B cell (primary cell): Measurements from ENCODE around the gene ZG16. TPM values are rescaled to one million over a fixed set of nuclear protein-coding genes. Genes with fewer than 3 reads are reported as not detected.

Experiments
- ATAC-seq: fragments of 200-7000 bp; cut with Tn5 transposase; one replicate; pipeline ENCODE4 v1.10.0; 2021; ENCODE audit warnings: low read depth, mild to moderate bottlenecking, moderate number of reproducible peaks, moderate library complexity
- CTCF ChIA-PET: fragments of 350-600 bp; sonication (Branson Sonifier 250); formaldehyde crosslinking; loops from one replicate; lab custom pipeline; 2021; ENCODE audit warnings: antibody characterized with exemption, inconsistent platforms; lab: Charles Lee
- POLR2A ChIA-PET: fragments of 350-600 bp; sonication (Branson Sonifier 250); formaldehyde crosslinking; loops from one replicate; lab custom pipeline; 2021; ENCODE audit warnings: antibody characterized with exemption; lab: Charles Lee
- DNase-seq: peaks from one replicate; pipeline ENCODE4 v3.0.0; 2013
- H2AFZ ChIP-seq: 2 replicates; pipeline ENCODE4 v1.6.1; 2012; ENCODE audit warnings: mild to moderate bottlenecking, low read depth, low read length; ENCODE audit not compliant: insufficient read depth, poor library complexity, severe bottlenecking
- H3K27ac ChIP-seq, 2 donors: 1 replicate in 1 of 2; 2 replicates in 1 of 2; pipeline ENCODE4 v1.5.1; 2012 to 2013; ENCODE audit warnings: low read length in 2 of 2, mild to moderate bottlenecking in 2 of 2, moderate library complexity in 1 of 2
- H3K27me3 ChIP-seq, 4 experiments: fragments of 200-600 bp in 1 of 4; sonication (generic) in 1 of 4; replicated peaks in 1 of 4; 1 replicate in 2 of 4; 2 replicates in 2 of 4; pipeline versions ENCODE4 v1.6.1 to v1.7.0; 2013 to 2016; ENCODE audit warnings: low read length in 3 of 4, mild to moderate bottlenecking in 2 of 4, mixed read lengths in 1 of 4, moderate library complexity in 1 of 4; ENCODE audit not compliant: insufficient read depth in 4 of 4, control insufficient read depth in 3 of 4; ENCODE audit errors: control extremely low read depth in 1 of 4
- H3K36me3 ChIP-seq, 2 experiments: replicated peaks in 1 of 2; 1 replicate in 1 of 2; 2 replicates in 1 of 2; pipeline versions ENCODE4 v1.6.1 to v1.7.1; 2013; ENCODE audit warnings: low read length in 1 of 2; ENCODE audit not compliant: insufficient read depth in 2 of 2, control insufficient read depth in 1 of 2; ENCODE audit errors: control extremely low read depth in 1 of 2, extremely low read depth in 1 of 2
- H3K4me1 ChIP-seq, 2 donors: fragments of 200-600 bp in 1 of 2; sonication (generic) in 1 of 2; 1 replicate in 1 of 2; 2 replicates in 1 of 2; pipeline versions ENCODE4 v1.5.1 to v1.6.1; 2013 to 2017; ENCODE audit warnings: low read length in 2 of 2; ENCODE audit not compliant: control insufficient read depth in 2 of 2, insufficient read depth in 2 of 2
- H3K4me2 ChIP-seq: replicated peaks from 2 replicates; pipeline ENCODE3; 2012; ENCODE audit warnings: mild to moderate bottlenecking, low read depth, low read length; ENCODE audit not compliant: poor library complexity, severe bottlenecking
- H3K4me3 ChIP-seq, 5 experiments: fragments of 200-600 bp in 1 of 5; sonication (generic) in 1 of 5; 1 replicate in 3 of 5; 2 replicates in 2 of 5; pipeline versions ENCODE4 v1.5.1 to v1.7.0; 2011 to 2016; ENCODE audit warnings: low read length in 4 of 5, mild to moderate bottlenecking in 4 of 5, low read depth in 2 of 5, control low read depth in 1 of 5, moderate library complexity in 1 of 5; ENCODE audit not compliant: insufficient read depth in 1 of 5; ENCODE audit errors: control extremely low read depth in 1 of 5, extremely low read depth in 1 of 5
- H3K79me2 ChIP-seq: fragments of 200-600 bp; sonication (generic); one replicate; pipeline ENCODE4 v1.6.0; 2016; ENCODE audit warnings: low read length; ENCODE audit not compliant: control insufficient read depth, insufficient read depth
- H3K9ac ChIP-seq: fragments of 200-600 bp; sonication (generic); 2 replicates; pipeline ENCODE4 v1.6.1; 2017; ENCODE audit warnings: mild to moderate bottlenecking, low read length, moderate library complexity
- H3K9me3 ChIP-seq, 3 donors: one replicate each; pipeline versions ENCODE4 v1.6.1 to v1.7.1; 2013; ENCODE audit warnings: low read length in 2 of 3; ENCODE audit not compliant: control insufficient read depth in 2 of 3, insufficient read depth in 1 of 3; ENCODE audit errors: control extremely low read depth in 1 of 3
- H4K20me1 ChIP-seq: 2 replicates; pipeline ENCODE4 v1.6.0; 2012; ENCODE audit warnings: mild to moderate bottlenecking, low read length; ENCODE audit not compliant: insufficient read depth, control insufficient read depth, poor library complexity, severe bottlenecking
- H3K27ac Mint-ChIP-seq: one replicate; pipeline ENCODE4 v1.8.0; 2021; ENCODE audit warnings: mixed read lengths
- H3K27me3 Mint-ChIP-seq: one replicate; pipeline ENCODE4 v1.8.0; 2021; ENCODE audit warnings: mixed read lengths
- H3K4me1 Mint-ChIP-seq: one replicate; pipeline ENCODE4 v1.8.0; 2021; ENCODE audit warnings: mixed read lengths
- H3K4me3 Mint-ChIP-seq: one replicate; pipeline ENCODE4 v1.8.0; 2021; ENCODE audit warnings: mixed read lengths
- H3K9me3 Mint-ChIP-seq: one replicate; pipeline ENCODE4 v1.8.0; 2022; ENCODE audit warnings: mixed read lengths; ENCODE audit not compliant: insufficient read depth
- EZH2 ChIP-seq: IDR thresholded peaks from 2 replicates; pipeline ENCODE4 v1.6.1; 2012; ENCODE audit warnings: borderline replicate concordance, low read depth, mild to moderate bottlenecking, moderate library complexity, low read length; ENCODE audit not compliant: insufficient read depth, poor library complexity, severe bottlenecking
- WGBS: methylation state at CpG from one replicate; pipeline ENCODE4 v1.1.5; 2013; ENCODE audit warnings: missing lambda C conversion rate; ENCODE audit not compliant: insufficient coverage; 5-methylcytosine and 5-hydroxymethylcytosine counted together
- intact Hi-C: fragments of 100-400 bp; cut with micrococcal nuclease; formaldehyde crosslinking; loops from one replicate; pipeline ENCODE4 v1.10.0; 2022
- polyA plus RNA-seq: library from polyadenylated mRNA; depleted of rRNA; stranded (reverse); fragments of >200 nt; gene quantifications from 2 replicates; pipeline ENCODE4 v1.2.3, GENCODE V29; 2012
- total RNA-seq, 2 donors: library from RNA; stranded (reverse); fragments of 120-200 nt in 1 of 2; gene quantifications; 1 replicate in 1 of 2; 2 replicates in 1 of 2; pipeline versions ENCODE4 v1.2.3 to v1.2.4, GENCODE V29; 2013 to 2022
- TF ChIP-seq, protein P1 (sequence below): fragments of 200-600 bp; IDR thresholded peaks from one replicate; pipeline ENCODE4 v1.8.0; 2022; ENCODE audit warnings: antibody characterized with exemption, mild to moderate bottlenecking

ZG16 gene
- total and polyA plus RNA-seq, 2 donors (not counting 1 experiment from before 2014, with no cell fraction given), result 0.06 TPM; not detected in 1

GRCh38 chr16:29790949-29791844, 13.1 kb downstream of the ZG16 start:
- H2AFZ ChIP-seq, result peak overlapping the region; percentile 89
- no peaks in the 10 kb centered on the region for H3K9me3 ChIP-seq
- peak overlapping the region; percentile 99 for H3K4me3 Mint-ChIP-seq
- intact Hi-C loops, result loop anchor here (1.0 to 5.0 kb wide), 7 partner anchors 14 to 206 kb away; partner anchors contain the start of genes CDIPT, INO80E, PAGR1 and TAOK2
- H3K9ac ChIP-seq, result peak overlapping the region; percentile 87
- no peaks in the 10 kb centered on the region for H3K36me3 ChIP-seq
- TF ChIP-seq EZH2, result no peak
- TF ChIP-seq, protein P1, sequence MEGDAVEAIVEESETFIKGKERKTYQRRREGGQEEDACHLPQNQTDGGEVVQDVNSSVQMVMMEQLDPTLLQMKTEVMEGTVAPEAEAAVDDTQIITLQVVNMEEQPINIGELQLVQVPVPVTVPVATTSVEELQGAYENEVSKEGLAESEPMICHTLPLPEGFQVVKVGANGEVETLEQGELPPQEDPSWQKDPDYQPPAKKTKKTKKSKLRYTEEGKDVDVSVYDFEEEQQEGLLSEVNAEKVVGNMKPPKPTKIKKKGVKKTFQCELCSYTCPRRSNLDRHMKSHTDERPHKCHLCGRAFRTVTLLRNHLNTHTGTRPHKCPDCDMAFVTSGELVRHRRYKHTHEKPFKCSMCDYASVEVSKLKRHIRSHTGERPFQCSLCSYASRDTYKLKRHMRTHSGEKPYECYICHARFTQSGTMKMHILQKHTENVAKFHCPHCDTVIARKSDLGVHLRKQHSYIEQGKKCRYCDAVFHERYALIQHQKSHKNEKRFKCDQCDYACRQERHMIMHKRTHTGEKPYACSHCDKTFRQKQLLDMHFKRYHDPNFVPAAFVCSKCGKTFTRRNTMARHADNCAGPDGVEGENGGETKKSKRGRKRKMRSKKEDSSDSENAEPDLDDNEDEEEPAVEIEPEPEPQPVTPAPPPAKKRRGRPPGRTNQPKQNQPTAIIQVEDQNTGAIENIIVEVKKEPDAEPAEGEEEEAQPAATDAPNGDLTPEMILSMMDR, result no peak
- H3K27me3 Mint-ChIP-seq, result no peaks in the 10 kb centered on the region
- peaks cover 49% of the 10 kb centered on the region for H3K79me2 ChIP-seq
- CTCF ChIA-PET, result interaction anchor here (1.0 to 3.8 kb wide), 17 partner anchors 9 to 91 kb away, joined by 3 to 25 read pairs (median 7); partner anchors contain the start of genes MAZ, MVP and PAGR1
- POLR2A ChIA-PET, result interaction anchor here (0.5 to 2.5 kb wide), 12 partner anchors 12 to 1344 kb away, joined by 3 to 24 read pairs (median 6); partner anchors contain the start of genes C16orf54, MAZ, PAGR1 and PRRT2
- H3K4me2 ChIP-seq, result peak overlapping the region; percentile 98
- H3K9me3 Mint-ChIP-seq, result no peaks in the 10 kb centered on the region
- H3K27ac Mint-ChIP-seq, result peak overlapping the region; percentile 99
- peaks cover 17 to 29% of the 10 kb centered on the region in 2 donors for H3K4me1 ChIP-seq
- ATAC-seq (no peak), DNase-seq (no peak)
- H4K20me1 ChIP-seq, result no peaks in the 10 kb centered on the region
- peak overlapping the region; percentile 65 to 93 (median 78) for H3K4me3 ChIP-seq
- peaks cover 30% of the 10 kb centered on the region for H3K4me1 Mint-ChIP-seq
- peak overlapping the region; percentile 51 to 77 for H3K27ac ChIP-seq
- no peaks in the 10 kb centered on the region for H3K27me3 ChIP-seq
- WGBS, result under 1% methylated on average over 25 of the region's 31 CpGs
